GM19328 (cell line): ENCODE results near the gene GALNTL6.

Experiments used
- ATAC-seq: cut with Tn5 transposase; IDR thresholded peaks from one replicate; pipeline ENCODE4 v1.9.1; 2021; ENCODE audit warnings: mild to moderate bottlenecking, moderate library complexity; ENCODE audit not compliant: unreplicated experiment

Gene GALNTL6

GRCh38 chr4:171876636-171877035 is 63.4 kb downstream of the GALNTL6 start:
- no peak for ATAC-seq

- ATAC-seq = no peak
Measured at GRCh38 chr4:171880136-171880535, 66.9 kb downstream of the GALNTL6 start.

GRCh38 chr4:171889681-171890080 is 76.5 kb downstream of the GALNTL6 start:
- ATAC-seq = no peak

- ATAC-seq = peak; percentile 77
Measured at GRCh38 chr4:171891038-171891437, 77.8 kb downstream of the GALNTL6 start.

- ATAC-seq = no peak
Measured at GRCh38 chr4:171896426-171896825, 83.2 kb downstream of the GALNTL6 start.

- no peak for ATAC-seq
Measured at GRCh38 chr4:171919314-171919713, 106.1 kb downstream of the GALNTL6 start.

- no peak for ATAC-seq
Measured at GRCh38 chr4:171920901-171921300, 107.7 kb downstream of the GALNTL6 start.

- ATAC-seq = no peak
Measured at GRCh38 chr4:171924746-171925376, 111.7 kb downstream of the GALNTL6 start.

GRCh38 chr4:171928336-171928735 is 115.1 kb downstream of the GALNTL6 start:
- no peak for ATAC-seq

GRCh38 chr4:171929477-171929876 is 116.3 kb downstream of the GALNTL6 start:
- ATAC-seq = no peak

GRCh38 chr4:171929907-171930306 is 116.7 kb downstream of the GALNTL6 start:
- no peak for ATAC-seq

GRCh38 chr4:171932238-171932637 is 119.0 kb downstream of the GALNTL6 start:
- ATAC-seq = no peak

GRCh38 chr4:171940656-171941055 is 127.5 kb downstream of the GALNTL6 start:
- ATAC-seq = no peak

GRCh38 chr4:171947400-171947799 is 134.2 kb downstream of the GALNTL6 start:
- ATAC-seq = no peak

- no peak for ATAC-seq
Measured at GRCh38 chr4:171948038-171948437, 134.8 kb downstream of the GALNTL6 start.

- ATAC-seq = no peak
Measured at GRCh38 chr4:171954650-171955049, 141.4 kb downstream of the GALNTL6 start.

- ATAC-seq = no peak
Measured at GRCh38 chr4:171956678-171957077, 143.5 kb downstream of the GALNTL6 start.

- ATAC-seq = no peak
Measured at GRCh38 chr4:171962110-171962509, 148.9 kb downstream of the GALNTL6 start.

GRCh38 chr4:171966356-171966755 is 153.2 kb downstream of the GALNTL6 start:
- no peak for ATAC-seq

- ATAC-seq = no peak
Measured at GRCh38 chr4:171978216-171978615, 165.0 kb downstream of the GALNTL6 start.

GRCh38 chr4:171979461-171979860 is 166.3 kb downstream of the GALNTL6 start:
- ATAC-seq = no peak

- ATAC-seq = no peak
Measured at GRCh38 chr4:171981185-171981584, 168.0 kb downstream of the GALNTL6 start.
